GOT3 (cell line): ENCODE results near the gene BARX2.

ENCODE experiments used
- DNase-seq: peaks from one replicate; lab custom pipeline; 2025; ENCODE audit warnings: mixed read lengths; lab: John Stamatoyannopoulos, UW

BARX2 gene

DNA sequence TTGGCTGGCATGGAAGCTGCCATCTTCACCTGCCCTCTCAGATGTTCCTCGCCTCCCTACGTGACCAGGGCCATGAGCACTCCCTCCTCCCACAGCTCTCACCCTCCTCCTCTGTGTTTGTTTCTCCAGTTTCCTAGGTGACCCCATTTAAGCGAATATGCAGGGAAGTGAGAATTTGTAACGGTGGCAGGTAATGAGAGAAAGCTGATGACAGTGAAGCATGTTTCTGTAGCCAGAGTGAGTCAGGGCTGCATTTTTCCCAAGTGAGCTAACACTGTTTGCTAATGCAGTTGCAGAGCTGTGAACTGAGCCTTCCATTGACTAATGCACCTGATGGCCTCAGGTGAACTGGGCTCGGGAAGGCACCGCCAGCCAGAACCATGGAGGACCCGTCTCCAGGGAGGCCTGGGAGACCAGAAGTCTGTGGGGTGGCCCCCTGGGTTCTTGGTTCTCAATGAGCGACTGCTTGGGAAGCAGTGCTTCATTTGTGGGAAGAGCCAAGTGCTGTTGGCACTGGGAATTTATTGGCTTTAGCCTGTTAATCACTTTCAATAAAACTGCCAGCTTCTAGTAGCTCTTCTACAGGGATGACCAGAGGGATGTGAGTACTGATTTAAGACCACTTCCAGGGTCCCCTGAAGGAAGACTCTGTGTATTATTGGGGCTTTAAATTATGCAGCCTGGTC is 64.5 kb downstream of the BARX2 start:
- no peak for DNase-seq

- no peak for DNase-seq
These were observed 66.5 kb downstream of the BARX2 start for GRCh38 chr11:129442171-129442570.

GRCh38 chr11:129443276-129443675 is 67.6 kb downstream of the BARX2 start:
- no peak for DNase-seq

DNA sequence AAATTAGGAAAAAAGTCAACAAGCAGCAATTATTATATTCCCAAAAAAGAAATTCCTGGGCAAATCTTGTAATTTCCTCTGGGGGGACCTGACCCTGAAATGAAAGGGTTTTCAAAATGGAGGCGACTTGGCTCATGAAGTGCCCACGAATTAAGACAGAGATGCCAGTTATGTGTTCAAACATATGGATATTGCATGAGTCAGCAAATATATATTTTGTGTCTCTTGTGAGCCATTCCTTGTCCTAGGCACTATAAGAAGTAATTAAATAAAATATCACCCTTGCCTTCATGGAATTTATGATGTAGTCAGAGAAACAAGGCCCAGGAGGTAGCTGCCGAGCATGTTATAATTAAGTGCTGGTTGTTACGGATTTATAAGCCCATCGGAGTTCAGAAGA is 68.6 kb downstream of the BARX2 start:
- no peak for DNase-seq

DNA sequence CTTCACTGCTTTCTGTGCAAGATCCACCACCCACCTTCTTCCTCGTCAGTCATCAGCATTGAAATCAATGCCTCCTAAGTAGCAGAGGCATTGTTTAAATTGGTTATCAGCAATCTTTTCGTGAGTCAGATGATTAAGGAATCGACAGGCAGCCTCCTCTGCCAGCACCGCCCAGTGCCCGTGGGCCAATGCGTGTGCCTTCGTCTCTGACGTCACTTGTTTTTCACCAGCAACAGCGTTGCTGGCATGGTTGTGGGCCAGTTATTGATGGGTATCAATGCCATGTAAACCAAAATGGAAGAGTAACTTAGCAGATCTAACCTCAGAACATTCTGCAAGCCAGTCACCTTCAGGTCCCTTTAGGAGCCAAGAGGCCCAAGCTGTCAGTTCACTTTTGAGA is 69.6 kb downstream of the BARX2 start:
- no peak for DNase-seq

DNA sequence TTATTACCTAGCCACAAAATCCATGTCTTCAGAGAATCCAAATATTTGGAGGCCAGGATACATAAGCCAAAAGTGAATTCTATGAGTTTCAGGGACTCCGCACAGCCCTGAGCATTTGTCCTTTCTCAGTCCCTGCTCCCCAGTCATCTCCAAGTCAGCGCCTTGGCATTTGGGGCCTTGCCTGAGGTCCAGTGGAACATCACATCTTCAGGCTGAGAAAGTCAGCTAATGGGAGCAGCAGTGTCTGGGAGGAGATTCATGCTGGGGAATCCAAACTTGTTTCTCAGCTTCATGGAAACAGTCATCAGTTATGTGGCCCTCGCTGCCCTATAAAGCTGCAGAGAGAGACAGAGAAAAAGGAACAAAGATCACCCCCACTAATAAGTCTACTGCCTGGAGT is 70.9 kb downstream of the BARX2 start:
- DNase-seq, result no peak

GRCh38 chr11:129447654-129448239 is 72.1 kb downstream of the BARX2 start:
- no peak for DNase-seq

- no peak for DNase-seq
These were observed 75.9 kb downstream of the BARX2 start for GRCh38 chr11:129451524-129451923.

DNA sequence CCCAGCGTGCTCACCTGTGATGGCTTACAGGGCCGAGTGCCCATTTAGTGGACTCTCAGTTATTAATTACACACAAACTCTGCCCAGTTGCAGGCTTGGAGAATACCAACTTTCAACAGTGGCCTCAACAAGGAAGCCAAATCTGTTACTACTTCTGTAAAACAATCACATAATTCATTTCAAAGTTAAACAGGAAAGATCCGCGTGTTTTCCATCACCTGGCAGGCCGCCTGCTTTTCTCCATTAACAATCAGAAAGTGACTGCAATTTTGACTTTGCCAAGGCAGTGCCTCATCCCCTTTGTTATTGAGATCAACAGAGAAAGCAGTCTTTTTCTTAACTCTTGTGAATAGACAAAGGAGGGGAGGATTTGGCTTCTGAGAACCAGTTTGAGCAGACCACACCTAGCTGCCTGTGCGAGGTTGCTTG is 77.7 kb downstream of the BARX2 start:
- no peak for DNase-seq

GRCh38 chr11:129455101-129455500 is 79.5 kb downstream of the BARX2 start:
- DNase-seq, result no peak

- no peak for DNase-seq
These were observed 80.4 kb downstream of the BARX2 start for GRCh38 chr11:129455756-129456655.

- DNase-seq, result no peak
These were observed 81.7 kb downstream of the BARX2 start for GRCh38 chr11:129457321-129457720.

GRCh38 chr11:129458278-129458677 is 82.6 kb downstream of the BARX2 start:
- no peak for DNase-seq

DNA sequence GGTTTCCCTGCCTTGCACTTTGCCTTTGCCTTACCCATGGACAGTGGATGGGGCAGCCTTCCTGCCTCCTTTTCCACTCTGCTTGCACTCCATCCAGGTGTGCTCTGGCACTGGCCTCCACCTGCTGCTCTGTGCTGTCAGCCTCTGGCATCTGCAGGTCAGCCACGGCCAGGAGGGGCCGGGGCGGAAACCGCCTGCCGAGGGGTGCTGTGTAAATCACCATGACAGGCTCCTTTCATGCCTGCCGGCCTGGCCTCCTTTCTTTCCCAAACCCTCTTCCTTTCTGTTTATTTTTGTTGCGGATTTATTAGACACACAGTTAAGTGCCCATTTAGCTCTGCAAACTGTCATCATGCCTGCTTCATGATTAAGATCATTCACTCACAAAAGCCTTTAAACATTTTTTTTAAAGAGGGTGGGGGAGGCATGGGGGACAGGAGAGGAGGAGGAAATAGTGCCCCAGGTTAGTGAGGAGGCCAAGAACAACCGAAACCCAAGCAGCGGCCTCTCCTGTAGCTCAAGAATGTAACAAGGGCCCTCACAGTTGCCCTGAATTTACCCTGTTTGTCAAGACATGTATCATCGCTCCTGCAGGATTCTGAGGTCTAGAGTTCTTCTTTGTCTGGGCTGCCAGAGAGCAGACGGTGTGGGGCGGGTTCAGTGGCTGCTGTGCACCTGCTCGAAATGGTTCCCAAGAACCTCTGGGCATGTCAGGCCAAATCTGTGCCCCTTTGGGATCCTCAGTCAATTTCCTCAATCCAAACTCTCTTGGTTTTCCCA is 83.3 kb downstream of the BARX2 start:
- no peak for DNase-seq

GRCh38 chr11:129460714-129461113 is 85.1 kb downstream of the BARX2 start:
- DNase-seq, result no peak

DNA sequence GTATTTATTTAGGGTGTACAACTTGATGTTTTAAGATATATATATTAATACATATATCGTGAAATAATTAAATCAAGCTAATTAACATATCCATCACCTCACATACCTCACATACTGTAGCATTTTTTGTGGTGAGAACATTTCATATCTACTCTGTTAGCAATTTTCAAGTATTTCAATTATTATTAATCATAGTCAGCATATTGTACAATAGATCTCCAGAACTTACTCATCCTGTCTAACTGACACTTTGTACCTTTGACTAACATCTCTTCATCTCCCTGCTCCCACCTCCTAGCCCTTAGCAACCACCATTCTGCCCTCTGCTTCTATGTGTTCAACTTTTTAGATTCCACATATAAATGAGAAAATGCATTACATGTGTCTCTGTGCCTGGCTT is 108.4 kb downstream of the BARX2 start:
- DNase-seq, result no peak

GRCh38 chr11:129489249-129489648 is 113.6 kb downstream of the BARX2 start:
- DNase-seq, result no peak

GRCh38 chr11:129490004-129490403 is 114.4 kb downstream of the BARX2 start:
- no peak for DNase-seq

DNA sequence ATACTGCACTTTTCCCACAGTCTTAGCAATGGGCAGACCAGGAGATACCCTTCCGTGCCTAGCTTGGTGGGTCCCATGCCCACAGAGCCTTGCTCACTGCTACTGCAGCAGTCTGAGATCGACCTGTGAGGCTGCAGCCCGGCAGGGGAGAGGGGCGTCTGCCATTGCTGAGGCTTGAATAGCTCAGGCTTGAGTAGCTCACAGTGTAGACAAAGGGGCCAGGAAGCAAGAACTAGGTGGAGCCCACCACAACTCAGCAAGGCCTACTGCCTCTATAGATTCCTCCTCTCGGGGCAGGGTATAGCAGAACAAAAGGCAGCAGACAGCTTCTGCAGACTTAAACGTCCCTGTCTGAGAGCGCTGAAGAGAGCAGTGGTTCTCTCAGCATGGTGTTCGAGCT is 118.1 kb downstream of the BARX2 start:
- no peak for DNase-seq
